GM10248 (cell line): Measurements from ENCODE around the gene DCAF8L2.

Source experiments
- CTCF ChIA-PET: fragments of 300-600 bp; sonication (Branson Sonifier 250); formaldehyde crosslinking; extraction: SDS; loops from one replicate; lab custom pipeline; 2021; ENCODE audit warnings: antibody characterized with exemption; lab: Yijun Ruan, JAX
- POLR2A ChIA-PET: fragments of 350-650 bp; sonication (Branson Sonifier 250); formaldehyde crosslinking; extraction: SDS; loops from one replicate; lab custom pipeline; 2020; ENCODE audit warnings: antibody characterized with exemption; lab: Yijun Ruan, JAX
- DNase-seq: peaks from one replicate; pipeline ENCODE4 v3.0.0; 2012; ENCODE audit errors: extremely low spot score
- TF ChIP-seq, protein P1 (sequence below): IDR thresholded peaks from 2 replicates; pipeline ENCODE4 v1.5.1; 2012; ENCODE audit warnings: mild to moderate bottlenecking, low read depth; ENCODE audit errors: extremely low read depth, missing control alignments, control extremely low read depth

Gene DCAF8L2

GRCh38 chrX:27633328-27633727 is 43.2 kb downstream of the DCAF8L2 start:
- CTCF ChIA-PET: no interaction called here

DNA sequence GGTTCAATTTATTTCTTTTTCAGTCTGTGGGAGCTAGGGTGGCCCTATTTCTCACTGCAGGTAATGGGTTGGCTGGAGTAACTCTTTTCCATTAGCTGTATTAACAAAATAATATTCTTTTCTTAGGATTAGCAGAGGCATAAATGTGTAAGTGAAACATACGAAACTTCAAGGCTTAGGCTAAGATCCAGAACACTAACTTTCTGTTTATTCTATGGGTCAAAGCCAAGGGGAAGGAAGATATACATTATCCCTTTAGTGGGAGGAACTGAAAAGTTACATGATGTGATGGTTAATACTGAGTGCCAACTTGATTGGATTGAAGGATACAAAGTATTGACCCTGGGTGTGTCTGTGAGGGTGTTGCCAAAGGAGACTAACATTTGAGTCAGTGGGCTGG is 66.4 kb downstream of the DCAF8L2 start:
- POLR2A ChIA-PET: no interaction called here
- DNase-seq: no peak
- TF ChIP-seq, protein P1, sequence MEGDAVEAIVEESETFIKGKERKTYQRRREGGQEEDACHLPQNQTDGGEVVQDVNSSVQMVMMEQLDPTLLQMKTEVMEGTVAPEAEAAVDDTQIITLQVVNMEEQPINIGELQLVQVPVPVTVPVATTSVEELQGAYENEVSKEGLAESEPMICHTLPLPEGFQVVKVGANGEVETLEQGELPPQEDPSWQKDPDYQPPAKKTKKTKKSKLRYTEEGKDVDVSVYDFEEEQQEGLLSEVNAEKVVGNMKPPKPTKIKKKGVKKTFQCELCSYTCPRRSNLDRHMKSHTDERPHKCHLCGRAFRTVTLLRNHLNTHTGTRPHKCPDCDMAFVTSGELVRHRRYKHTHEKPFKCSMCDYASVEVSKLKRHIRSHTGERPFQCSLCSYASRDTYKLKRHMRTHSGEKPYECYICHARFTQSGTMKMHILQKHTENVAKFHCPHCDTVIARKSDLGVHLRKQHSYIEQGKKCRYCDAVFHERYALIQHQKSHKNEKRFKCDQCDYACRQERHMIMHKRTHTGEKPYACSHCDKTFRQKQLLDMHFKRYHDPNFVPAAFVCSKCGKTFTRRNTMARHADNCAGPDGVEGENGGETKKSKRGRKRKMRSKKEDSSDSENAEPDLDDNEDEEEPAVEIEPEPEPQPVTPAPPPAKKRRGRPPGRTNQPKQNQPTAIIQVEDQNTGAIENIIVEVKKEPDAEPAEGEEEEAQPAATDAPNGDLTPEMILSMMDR: no peak
- CTCF ChIA-PET: no interaction called here

More at GRCh38 chrX:27633328-27633727, 43.2 kb downstream of the DCAF8L2 start:
- TF ChIP-seq, protein P1: no peak
- no peak for DNase-seq
- POLR2A ChIA-PET: no interaction called here

- TF ChIP-seq, protein P1: no peak
- ChIA-PET POLR2A (no interaction called here), CTCF (no interaction called here)
These were observed 70.7 kb downstream of the DCAF8L2 start for GRCh38 chrX:27660878-27661277.

GRCh38 chrX:27671234-27671633 is 81.1 kb downstream of the DCAF8L2 start:
- DNase-seq: no peak
- TF ChIP-seq, protein P1: no peak
- CTCF ChIA-PET: no interaction called here
- POLR2A ChIA-PET: no interaction called here

More at GRCh38 chrX:27660878-27661277, 70.7 kb downstream of the DCAF8L2 start:
- no peak for DNase-seq

GRCh38 chrX:27674491-27674890 is 84.3 kb downstream of the DCAF8L2 start:
- ChIA-PET CTCF (interaction anchor here (1.1 kb wide), 1 partner anchor 9 kb away, joined by 4 read pairs; no protein-coding TSS in a partner anchor), POLR2A (no interaction called here)
- DNase-seq: no peak
- TF ChIP-seq, protein P1: no peak

DNA sequence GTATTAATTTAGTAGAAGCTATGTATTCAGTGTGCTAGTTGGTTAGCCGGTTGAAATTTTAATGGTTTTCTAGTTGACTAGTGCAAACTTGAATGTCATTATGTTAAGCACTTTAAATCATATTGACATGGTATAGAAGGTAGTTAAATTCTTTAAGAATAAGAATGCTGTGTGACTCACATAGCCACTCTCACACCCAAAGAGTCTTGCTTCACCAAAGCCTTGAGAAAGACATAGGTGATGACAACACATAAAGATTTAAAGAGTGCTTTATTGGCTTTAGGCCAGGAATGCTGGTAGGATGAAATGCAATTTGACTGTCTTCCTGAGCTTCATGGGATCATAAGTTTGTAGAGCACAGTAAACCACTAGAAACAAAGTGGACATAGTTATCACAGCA is 85.3 kb downstream of the DCAF8L2 start:
- ChIA-PET CTCF (interaction anchor here (1.1 kb wide), 1 partner anchor 8 kb away, joined by 4 read pairs; no protein-coding TSS in a partner anchor), POLR2A (no interaction called here)
- TF ChIP-seq, protein P1: no peak
- no peak for DNase-seq
